MV-4-11 (cell line): ENCODE data around the gene REEP1.

Source experiments
- DNase-seq: peaks from one replicate; lab custom pipeline; 2025; lab: John Stamatoyannopoulos, UW

REEP1 gene

DNA sequence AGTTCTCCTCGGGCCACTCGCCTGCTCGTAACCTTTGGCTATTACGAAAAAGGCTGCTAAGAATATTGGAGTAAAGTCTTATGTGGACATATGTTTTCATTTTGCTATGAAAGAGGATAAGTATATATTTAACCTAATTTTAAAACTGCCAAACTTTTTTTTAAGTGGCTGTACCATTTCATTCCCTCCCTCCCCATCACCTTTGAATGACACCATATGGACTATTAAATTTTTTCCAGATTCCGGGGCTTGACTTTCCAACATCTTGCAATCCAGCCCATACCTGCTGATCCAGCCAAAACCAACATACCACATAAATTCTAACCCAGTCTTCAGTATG is 31.5 kb downstream of the REEP1 start:
- no peak for DNase-seq

DNA sequence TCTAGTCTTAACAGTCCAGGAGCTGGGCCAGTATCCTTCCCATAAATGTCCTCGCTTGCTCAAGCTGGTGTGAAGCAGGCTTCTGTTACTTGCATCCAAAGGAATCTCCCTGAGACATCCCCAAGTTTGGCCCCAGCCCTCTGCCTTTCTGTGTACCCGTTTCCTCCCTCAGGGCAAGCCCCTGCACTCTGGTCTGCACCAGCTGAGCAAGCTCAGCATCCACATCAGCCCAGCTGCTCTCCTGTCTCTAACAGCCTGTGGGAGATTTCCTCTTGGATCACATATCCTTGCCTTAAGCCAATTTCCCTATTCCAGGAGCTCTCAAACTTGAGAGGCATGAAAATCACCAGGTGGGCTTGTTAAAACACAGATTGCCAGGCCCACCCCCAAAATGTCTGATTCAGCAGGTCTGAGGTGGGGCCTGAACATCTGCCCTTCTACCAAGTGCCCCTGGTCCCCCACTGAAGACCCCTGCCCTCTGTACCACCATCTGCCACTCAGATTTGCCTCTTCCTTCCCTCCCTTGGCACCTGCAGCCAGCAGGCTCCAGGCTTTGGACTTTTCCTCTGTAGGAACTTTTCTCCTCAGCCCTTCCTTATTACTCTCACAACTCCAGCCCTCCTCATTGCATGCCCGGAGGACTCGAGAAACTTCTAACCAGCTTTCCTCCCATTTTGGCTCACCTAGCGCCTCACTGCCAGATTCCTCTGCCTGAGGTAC is 32.1 kb downstream of the REEP1 start:
- DNase-seq: no peak

DNA sequence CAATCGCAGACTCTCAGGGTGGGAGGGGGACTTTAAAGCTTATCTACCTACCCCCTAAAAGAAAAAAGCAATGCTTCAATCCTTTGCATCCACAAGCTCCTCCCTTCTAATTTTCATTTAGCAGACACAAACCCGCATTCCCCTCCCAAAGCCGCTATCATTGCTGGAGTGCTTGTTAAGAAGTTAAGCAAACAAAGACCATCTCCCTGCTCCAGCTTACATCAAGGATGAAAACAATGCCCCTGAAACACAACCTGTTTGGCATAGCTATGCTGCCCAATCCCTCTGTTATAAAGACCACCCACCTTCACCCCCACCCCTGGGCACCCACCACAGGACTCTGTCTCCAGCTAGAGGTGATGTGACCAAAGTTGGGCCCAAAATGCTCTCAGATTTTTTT is 33.0 kb downstream of the REEP1 start:
- DNase-seq: no peak

DNA sequence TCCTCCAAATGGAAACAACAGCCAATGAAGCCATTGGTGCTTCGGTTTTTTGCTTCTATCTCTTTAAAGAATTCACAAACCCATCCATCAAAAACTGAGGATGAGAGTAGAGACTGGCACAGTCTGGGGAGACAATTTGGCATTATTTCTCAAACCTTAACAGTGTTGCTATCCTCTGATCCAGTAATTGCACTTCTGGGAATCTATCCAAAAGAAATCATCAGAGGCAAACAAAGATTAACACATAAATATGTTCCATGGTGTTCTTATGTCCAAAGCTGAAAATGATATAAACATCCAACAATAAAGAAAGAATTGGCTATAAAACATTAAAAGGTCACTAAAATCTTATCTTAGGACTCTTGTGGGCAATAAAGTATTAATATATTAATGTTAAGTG is 35.1 kb downstream of the REEP1 start:
- DNase-seq: no peak

DNA sequence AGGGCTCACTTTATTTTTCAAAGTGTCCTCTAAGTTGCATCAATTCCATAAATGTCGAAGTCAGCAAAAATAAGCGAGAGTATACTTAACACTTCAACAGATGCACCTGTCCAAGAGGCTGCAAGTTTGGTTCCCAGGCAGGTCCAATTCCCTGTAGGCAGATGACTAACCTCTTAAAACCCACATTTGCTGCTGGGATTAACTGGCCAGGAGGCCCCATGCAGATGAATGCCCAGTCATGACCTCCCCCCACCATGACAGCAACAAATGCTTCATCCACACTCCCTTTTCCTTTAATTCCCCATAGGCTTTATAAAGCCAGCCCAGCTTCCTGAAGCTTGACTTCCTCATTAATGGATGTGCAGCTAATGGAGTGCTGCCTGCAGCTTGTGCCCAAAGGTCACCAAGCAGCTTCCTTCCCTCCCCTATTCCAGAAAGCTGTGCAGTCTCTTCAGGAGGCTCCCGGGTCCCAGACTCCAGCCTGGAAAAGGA is 35.7 kb downstream of the REEP1 start:
- DNase-seq: no peak

DNA sequence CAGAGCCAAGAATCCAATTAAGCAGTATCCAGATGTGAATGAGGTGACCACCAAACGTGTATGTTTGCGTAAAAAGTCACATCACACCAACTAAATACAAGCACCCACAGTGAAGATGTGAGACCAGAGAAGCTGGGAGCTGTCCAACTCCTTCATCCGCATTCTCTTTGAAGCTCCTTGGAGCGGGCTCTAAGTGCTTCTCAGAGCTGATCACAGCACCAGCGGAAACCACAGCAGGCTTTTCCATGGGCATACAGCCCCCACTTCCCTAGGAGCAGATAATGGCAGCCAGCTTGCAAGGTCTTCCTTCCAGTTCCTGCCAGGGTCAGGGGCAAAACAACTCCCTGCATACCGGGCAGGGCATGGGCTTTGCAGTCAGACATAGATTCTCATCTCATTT is 36.4 kb downstream of the REEP1 start:
- DNase-seq: no peak

DNA sequence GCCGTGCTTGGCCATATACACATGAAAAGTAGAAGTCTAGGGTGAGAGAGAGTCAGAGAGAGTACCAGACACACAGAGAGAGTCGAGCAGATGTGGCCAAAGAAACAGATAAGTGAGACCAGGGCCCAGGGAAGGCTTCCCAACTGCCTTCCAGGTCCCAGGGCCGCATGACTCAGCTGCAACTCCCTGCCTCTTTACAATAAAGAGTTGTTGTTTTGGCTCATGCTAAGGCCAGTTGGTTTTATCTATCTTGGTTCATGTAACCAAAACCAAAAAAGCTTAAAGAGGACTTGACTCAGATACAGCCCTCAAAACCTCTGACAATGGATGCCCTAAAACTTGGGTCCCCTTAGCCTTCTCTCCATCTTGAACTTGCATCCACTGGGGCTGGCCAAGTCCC is 36.9 kb downstream of the REEP1 start:
- no peak for DNase-seq

DNA sequence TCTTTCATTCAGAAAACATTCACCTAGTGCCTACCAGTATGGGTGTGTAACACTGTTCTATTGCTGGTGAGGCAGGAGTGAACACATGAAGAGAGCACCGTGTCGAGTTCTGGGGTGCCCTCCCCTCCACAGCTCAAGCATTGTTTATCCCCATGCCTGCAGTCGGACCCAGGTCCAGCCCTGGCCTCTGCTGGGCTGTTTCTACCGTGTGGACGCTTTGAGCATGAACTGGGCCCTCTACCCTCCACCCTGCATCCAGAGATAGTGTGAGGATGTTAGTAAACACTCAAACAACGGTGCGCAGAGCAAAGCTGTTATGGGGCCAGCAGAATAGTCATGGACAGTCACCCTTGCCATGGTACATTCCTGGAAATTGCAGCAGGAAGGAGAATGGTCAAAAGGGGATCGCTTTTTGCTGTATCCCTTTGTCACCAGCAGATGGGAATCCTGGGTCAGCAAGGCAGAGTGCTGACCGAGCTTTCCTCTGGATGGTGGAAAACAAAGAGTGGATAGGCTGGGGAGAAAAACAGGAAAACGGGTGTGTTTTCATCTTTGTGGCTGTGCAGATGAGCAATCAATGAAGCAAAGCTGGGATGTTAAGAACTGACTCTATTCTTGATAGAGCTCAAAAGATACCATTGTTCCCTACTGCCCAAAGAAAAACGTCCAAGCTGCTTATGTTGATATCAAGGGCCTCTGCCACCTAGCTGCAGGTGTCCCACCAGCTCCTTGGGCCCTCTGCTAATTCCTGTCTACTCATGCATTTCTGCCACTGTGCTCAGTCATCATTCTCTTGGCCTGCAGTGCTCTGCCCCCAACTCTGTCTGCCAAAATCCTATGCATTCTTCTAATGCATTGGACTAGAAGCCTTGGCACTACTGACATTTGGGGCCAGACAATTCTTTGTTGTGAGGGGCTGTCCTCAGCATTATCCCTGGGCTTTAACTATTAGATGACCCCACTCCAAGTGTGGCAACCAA is 38.7 kb downstream of the REEP1 start:
- no peak for DNase-seq

DNA sequence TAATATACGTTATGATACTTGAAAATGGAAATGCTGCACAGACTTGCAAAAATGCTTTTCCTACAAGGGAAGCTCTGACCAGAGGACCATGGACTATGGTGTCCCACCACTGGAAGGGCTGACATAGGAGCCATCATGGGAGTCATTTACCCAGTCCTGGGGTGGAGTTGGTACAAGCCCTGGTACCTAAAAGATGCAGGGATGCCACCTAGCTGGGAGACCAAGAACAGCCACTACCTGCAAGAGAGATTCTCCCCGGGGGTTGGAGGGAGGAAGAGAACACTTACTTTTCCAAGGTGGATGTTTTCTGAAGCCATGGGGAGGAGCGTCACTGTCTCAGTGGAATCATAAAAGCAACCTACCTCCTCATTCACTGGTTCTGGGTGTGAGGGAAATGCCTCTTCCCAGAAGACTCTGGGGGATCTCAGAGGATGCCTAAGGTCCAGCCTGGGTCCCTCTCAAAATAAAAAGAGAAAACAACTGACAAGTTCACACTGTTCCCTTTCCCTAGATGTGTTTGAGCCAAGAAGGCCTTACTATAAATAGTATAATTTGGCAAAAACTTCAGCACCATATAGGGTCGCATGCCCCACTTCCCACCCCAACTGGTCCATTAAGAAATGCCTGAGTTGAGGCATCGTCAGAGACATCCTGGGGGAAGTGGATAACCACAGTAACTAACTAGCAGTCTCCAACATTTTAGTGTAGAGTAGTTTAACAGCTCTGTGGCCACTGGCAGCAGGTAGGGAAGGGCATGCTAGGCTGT is 39.9 kb downstream of the REEP1 start:
- DNase-seq: no peak

DNA sequence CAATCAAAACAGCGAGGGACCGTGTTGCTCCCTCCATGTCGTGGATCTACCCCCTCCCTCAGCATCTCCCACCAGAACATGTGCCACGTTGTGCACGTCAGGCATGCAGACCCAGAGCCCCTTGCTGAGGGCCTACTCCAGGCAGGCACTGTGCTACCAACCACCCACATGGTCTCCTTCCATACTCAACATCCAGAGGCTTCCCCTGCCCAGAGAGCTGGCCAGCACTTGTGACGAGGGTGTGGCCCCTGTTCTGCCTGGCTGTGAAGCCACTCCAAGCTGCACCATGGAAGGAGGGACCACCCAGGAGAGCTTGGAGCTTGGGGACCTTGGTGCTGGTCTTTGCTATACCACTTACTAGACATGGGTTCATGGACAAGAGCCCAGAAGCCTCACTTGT is 40.5 kb downstream of the REEP1 start:
- DNase-seq: no peak

DNA sequence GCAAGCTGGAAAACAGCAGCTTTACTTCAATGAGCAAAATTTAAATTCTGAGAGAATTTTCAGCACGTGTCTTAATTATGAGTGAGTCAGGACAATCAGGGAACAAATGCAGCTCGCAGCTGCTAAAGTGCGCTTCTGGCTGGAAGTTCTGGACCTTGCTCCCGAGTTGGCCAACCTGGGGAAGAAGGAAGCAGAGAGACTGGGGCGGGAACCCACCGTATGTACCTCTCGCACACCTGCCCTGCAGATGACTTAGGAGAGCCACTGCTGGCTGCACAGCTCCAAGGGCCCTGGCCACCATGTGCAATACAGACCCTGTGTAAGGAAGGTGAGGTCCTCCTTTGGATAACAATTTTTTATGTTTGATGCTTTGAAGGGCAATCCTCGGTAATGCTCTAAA is 42.4 kb downstream of the REEP1 start:
- DNase-seq: no peak

DNA sequence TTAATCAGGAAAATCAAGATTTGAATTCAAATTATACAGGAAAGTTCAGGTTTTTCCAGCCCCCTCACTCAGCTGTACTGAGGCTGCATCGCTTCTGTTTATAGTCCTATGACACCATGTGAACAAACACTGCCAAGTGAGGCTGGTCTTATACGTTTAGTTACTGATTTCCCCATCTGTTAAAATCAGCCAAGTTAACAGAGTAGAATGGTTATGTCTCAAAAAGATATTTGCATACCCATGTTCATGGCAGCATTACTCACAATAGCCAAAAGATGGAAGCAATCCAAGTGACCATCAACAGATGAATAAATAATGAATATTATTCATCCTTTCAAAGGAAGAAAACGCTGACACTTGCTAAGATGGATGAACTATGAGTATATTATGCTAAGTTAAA is 43.8 kb downstream of the REEP1 start:
- no peak for DNase-seq

DNA sequence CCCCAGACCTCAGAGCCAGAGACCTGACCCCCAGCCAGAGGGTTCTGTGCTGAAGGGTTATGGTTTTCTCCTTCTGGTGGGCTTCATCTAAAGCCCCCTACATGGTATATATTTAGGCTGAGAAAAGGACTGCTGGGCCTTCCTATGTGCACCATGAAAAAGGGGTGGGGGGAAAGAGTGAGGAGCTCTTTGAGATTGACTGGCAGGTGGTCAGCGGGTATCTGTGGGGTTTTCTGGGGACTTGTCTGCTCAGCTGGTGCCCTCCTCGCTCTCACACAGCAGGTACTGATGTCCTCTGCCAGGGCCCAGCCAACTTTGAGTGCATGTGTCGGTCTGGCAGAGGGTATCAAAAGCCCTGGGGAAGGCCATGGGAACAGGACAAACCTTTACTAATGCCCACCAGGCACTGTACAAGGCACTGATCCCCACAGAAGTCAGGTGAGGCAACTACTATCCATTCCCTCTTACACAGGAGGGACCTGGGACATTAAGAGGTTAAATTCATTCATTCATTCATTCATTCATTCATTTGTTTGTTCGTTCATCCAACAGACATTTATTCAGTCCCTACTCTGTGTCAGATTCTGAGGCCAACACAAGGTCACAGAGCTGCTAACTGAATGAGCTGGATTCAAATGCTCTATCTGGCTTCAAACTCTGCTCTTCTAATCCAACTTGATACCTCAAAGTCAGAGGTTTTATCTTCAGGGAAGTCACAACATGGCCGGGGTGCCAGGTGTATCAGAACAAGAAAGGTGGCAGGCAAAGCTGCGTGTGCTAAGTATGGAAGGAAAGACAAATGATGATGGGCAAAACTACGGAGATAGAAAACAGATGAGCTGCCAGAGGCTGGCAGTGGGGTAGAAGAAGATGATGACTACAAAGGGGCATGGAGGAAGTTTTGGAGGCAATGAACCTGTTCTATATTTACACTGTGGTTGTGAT is 44.6 kb downstream of the REEP1 start:
- no peak for DNase-seq

DNA sequence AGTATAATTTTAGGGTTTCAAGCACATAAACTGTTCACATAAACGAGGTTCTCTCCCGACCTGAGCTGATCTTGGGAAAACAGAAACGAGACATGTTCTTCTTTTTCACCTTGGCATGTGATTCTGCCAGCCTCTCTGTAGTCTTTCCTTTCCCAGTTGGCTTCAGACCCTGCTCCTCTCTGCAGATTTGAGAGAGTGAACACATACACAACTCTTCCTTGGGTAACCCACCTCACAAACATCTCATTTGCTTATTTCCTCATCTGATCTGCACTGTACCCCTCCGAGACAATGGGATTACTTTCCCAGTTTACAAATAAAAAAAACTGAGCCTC is 46.1 kb downstream of the REEP1 start:
- DNase-seq: no peak

DNA sequence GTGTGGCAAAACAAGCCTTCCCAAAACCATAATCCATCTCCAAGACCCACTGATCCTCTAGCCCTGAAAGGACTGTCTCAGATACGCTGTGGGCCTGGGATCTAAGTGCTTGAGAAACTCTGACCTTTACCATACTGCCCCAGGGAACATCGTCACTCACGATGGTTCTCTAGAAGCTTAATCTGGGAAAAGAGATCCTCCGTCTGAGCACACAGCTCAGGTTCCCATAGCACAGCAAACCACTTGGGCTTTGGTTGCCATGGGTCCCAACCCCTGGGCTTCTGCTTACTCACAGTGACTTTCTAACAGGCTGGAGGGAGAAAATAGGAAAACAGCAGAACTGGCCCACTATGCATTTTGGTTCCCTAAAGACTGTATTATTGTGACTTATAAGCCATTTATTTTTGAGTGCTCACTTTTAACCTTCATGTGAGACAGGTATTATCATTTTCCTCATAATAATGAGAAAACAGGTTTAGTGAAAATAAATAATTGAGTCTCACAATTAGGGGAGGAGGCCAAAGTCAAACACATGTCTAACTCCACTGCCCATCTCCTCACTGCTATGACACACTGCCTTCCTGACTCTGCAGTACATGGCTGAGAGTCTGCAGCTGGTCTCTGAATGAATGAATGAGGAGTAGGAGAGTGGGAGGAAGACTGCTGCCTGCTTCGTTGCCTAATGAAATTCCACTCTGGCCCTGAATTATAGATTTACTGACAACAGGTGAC is 46.7 kb downstream of the REEP1 start:
- no peak for DNase-seq

DNA sequence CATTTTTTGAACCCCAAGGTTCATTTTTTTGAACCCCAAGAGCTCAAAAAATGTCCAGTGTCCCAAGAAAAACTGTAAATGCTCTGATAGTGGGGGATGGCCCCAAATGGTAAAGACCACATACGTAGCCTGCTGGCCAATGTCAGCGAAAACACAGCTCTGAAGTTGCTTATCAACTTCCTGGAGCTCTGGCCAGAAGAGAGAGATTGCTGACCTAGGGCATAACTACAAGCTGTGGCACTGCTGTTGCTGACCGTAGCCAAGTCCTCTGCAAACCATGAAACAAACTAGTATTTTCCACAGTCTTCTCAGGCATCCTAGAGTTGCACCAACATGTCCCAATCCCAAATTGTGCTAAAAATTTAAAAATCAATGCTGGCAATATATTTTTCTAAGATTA is 50.9 kb downstream of the REEP1 start:
- DNase-seq: no peak

DNA sequence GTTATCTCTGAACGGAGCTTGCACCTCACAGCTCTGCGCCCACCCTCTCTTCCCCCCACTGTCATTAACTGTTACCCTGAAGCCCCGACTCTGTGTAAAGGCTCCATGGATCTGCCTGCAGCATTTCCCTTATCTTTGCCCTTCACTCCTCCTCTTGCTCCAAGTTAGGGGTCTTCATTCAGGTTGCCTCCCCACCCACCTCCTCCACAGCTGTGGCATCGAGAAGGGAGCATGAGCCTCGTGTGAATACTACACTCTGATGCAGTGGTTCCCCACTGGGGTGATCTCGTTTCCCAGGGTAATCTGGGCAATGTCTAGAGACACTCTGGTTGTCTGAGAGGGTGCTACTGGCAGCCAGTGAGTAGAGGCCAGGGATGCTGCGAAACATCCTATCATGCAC is 51.4 kb downstream of the REEP1 start:
- no peak for DNase-seq

DNA sequence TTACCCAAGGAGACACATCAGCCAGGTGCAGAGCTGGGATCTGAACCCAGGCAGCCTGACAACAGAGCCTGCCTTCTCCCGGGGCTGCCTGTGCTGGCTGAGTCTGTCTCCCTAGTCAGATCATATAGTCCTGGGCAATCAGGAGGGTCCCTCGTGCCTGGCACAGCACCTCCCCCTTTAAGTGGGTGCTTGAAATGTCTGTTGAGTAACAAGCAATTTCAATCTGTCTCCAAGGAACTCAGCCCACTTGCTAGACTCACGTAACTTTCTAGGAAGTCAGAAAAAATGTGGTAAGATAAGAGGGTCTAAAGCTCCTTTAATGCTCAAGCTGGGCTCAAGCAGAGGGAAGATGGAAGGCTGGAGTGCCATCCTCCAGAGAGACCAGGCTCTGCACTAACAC is 51.9 kb downstream of the REEP1 start:
- no peak for DNase-seq

DNA sequence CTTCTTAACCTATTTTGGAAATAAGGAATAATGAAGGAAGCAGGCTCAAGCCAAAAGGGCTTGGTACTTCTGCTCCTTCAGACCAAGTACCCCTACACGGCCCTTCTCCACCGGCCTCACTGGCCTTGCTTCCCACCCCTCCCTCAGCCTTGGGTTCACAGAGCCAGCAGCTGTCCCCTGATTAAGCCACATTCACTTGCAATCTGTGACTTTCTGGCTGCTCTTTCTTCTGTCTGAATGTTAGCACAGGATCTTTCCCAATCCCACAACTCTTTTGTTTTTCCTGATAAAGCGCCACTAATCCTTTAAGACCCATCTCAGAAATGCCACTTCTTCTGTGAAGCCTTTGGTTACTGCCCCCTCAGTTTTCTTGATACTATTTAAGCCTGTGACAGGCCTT is 52.4 kb downstream of the REEP1 start:
- DNase-seq: no peak

DNA sequence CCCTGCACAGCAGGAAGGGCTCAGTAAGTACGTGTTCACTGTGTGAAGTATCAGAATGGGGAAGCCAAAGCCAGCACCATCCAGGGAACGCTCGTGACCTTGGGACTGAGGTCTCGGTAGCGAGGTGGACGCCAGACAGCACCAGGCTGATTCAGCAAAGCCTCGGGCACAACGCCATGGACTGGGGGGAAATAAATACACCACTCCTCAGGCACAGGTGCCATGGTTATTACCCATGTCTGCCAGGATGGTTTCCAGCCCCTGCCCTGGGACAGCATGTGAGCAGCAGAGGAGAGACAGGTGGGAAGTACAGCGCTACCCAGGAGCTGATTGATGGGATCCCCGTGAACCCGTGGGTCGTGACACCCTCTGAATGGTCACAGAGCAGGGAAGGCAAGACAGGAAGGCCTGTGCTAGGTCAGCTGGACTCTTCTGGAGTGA is 53.0 kb downstream of the REEP1 start:
- no peak for DNase-seq
